Measurements from ENCODE around the gene NPLOC4. TPM values are rescaled to one million over a fixed set of nuclear protein-coding genes. Genes with fewer than 3 reads are reported as not detected.

The NPLOC4 gene
- total RNA-seq, 1 donor from 2014 or later: 44.1 TPM

- Histone ChIP-seq H3K79me2 (ENCODE audit: low read depth) (no peaks in the 10 kb centered on the region), H3K4me1 (no peaks in the 10 kb centered on the region), H3K27me3 (no peaks in the 10 kb centered on the region), H3F3A (ENCODE audit: low read depth) (no peaks in the 10 kb centered on the region), H4K20me1 (ENCODE audit: low read depth) (no peaks in the 10 kb centered on the region), H3K9ac (no peak overlapping the region), H3K36me3 (no peaks in the 10 kb centered on the region), H3K9me3 (ENCODE audit: low read depth) (no peaks in the 10 kb centered on the region), H3K4me2 (no peak overlapping the region), H3K4me3 (no peak overlapping the region), H3K27ac (no peak overlapping the region), H2AFZ (replicated peaks) (no peak overlapping the region)
- Mint-ChIP-seq H3K4me1 (peaks cover 2% of the 10 kb centered on the region), H3K27me3 (ENCODE audit: insufficient read depth, low read depth) (peaks cover 12% of the 10 kb centered on the region), H3K4me3 (no peak overlapping the region), H3K27ac (no peak overlapping the region), H3K9me3 (no peaks in the 10 kb centered on the region), H3K36me3 (peaks cover 9% of the 10 kb centered on the region)
- TF ChIP-seq EZH2phosphoT487 (IDR thresholded peaks at IDR 0.05) (no peak), EZH2 (IDR thresholded peaks at IDR 0.05) (no peak)
- TF ChIP-seq, protein P1, sequence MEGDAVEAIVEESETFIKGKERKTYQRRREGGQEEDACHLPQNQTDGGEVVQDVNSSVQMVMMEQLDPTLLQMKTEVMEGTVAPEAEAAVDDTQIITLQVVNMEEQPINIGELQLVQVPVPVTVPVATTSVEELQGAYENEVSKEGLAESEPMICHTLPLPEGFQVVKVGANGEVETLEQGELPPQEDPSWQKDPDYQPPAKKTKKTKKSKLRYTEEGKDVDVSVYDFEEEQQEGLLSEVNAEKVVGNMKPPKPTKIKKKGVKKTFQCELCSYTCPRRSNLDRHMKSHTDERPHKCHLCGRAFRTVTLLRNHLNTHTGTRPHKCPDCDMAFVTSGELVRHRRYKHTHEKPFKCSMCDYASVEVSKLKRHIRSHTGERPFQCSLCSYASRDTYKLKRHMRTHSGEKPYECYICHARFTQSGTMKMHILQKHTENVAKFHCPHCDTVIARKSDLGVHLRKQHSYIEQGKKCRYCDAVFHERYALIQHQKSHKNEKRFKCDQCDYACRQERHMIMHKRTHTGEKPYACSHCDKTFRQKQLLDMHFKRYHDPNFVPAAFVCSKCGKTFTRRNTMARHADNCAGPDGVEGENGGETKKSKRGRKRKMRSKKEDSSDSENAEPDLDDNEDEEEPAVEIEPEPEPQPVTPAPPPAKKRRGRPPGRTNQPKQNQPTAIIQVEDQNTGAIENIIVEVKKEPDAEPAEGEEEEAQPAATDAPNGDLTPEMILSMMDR (IDR thresholded peaks at IDR 0.05): peak; percentile 14
- DNase-seq (ENCODE audit: low spot score): peak; percentile 27
Observed at GRCh38 chr17:81558941-81559806, 77.7 kb downstream of the NPLOC4 start.

DNA sequence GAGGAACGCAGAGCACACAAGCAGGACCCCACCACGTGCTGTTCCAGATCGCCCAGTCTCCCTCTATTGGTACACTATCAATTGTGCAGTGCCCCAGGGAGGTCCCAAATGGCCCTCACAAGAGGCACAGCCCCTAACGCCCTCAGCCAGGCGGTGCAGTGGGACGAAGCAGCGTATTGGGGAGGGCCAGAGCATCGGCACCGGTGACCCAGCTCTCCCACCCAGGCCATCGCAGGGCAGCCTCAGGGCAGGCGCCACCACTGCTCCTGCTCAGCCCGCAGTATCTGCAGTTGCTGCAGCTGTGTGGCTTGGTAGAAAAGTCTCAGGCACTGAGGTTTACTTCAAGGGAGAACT is 78.8 kb downstream of the NPLOC4 start:
- H4K20me1 ChIP-seq (ENCODE audit: low read depth): no peaks in the 10 kb centered on the region
- H3F3A ChIP-seq (ENCODE audit: low read depth): peaks cover 8% of the 10 kb centered on the region
- no peak overlapping the region for H2AFZ ChIP-seq (replicated peaks)
- H3K4me1 ChIP-seq: no peaks in the 10 kb centered on the region
- TF ChIP-seq, protein P1 (IDR thresholded peaks at IDR 0.05): no peak
- TF ChIP-seq EZH2 (IDR thresholded peaks at IDR 0.05) (no peak), EZH2phosphoT487 (IDR thresholded peaks at IDR 0.05) (no peak)
- peaks cover 13% of the 10 kb centered on the region for H3K4me1 Mint-ChIP-seq
- H3K9me3 ChIP-seq (ENCODE audit: low read depth): no peaks in the 10 kb centered on the region
- peaks cover 9% of the 10 kb centered on the region for H3K36me3 Mint-ChIP-seq
- H3K9ac ChIP-seq: no peak overlapping the region
- no peak overlapping the region for H3K27ac Mint-ChIP-seq
- H3K27me3 Mint-ChIP-seq (ENCODE audit: insufficient read depth, low read depth): peaks cover 20% of the 10 kb centered on the region
- H3K4me2 ChIP-seq: no peak overlapping the region
- H3K4me3 ChIP-seq: no peak overlapping the region
- no peak overlapping the region for H3K27ac ChIP-seq
- no peaks in the 10 kb centered on the region for H3K79me2 ChIP-seq (ENCODE audit: low read depth)
- no peaks in the 10 kb centered on the region for H3K36me3 ChIP-seq
- no peak overlapping the region for H3K4me3 Mint-ChIP-seq
- DNase-seq (ENCODE audit: low spot score): no peak
- no peaks in the 10 kb centered on the region for H3K27me3 ChIP-seq
- no peaks in the 10 kb centered on the region for H3K9me3 Mint-ChIP-seq

GRCh38 chr17:81557276-81558114 is 79.4 kb downstream of the NPLOC4 start:
- Mint-ChIP-seq H3K9me3 (no peaks in the 10 kb centered on the region), H3K4me3 (no peak overlapping the region), H3K27me3 (ENCODE audit: insufficient read depth, low read depth) (peaks cover 20% of the 10 kb centered on the region), H3K27ac (no peak overlapping the region), H3K36me3 (peaks cover 9% of the 10 kb centered on the region), H3K4me1 (peaks cover 15% of the 10 kb centered on the region)
- Histone ChIP-seq H3F3A (ENCODE audit: low read depth) (peaks cover 14% of the 10 kb centered on the region), H2AFZ (replicated peaks) (no peak overlapping the region), H3K4me3 (no peak overlapping the region), H3K36me3 (no peaks in the 10 kb centered on the region), H3K4me2 (no peak overlapping the region), H3K4me1 (no peaks in the 10 kb centered on the region), H3K27me3 (no peaks in the 10 kb centered on the region), H3K27ac (no peak overlapping the region), H3K79me2 (ENCODE audit: low read depth) (no peaks in the 10 kb centered on the region), H3K9me3 (ENCODE audit: low read depth) (no peaks in the 10 kb centered on the region), H3K9ac (no peak overlapping the region), H4K20me1 (ENCODE audit: low read depth) (no peaks in the 10 kb centered on the region)
- TF ChIP-seq EZH2phosphoT487 (IDR thresholded peaks at IDR 0.05) (no peak), EZH2 (IDR thresholded peaks at IDR 0.05) (no peak)
- TF ChIP-seq, protein P1 (IDR thresholded peaks at IDR 0.05): no peak
- no peak for DNase-seq (ENCODE audit: low spot score)

All from neural progenitor cell (in vitro differentiated cells).